GM12873 (cell line): ENCODE measurements around the gene IFITM2.

Experiments
- CTCF ChIP-seq: IDR thresholded peaks from 2 replicates; pipeline ENCODE4 v1.5.1; 2012; ENCODE audit warnings: low read depth, mild to moderate bottlenecking, moderate library complexity, low read length, control low read depth; ENCODE audit not compliant: insufficient read depth; ENCODE audit errors: missing control alignments

The IFITM2 gene

GRCh38 chr11:283405-284104 lies 24.1 kb upstream of the IFITM2 start:
- no peak for TF ChIP-seq CTCF

- no peak for TF ChIP-seq CTCF
Measured at GRCh38 chr11:284105-285020, 23.3 kb upstream of the IFITM2 start.

GRCh38 chr11:285021-285893 lies 22.4 kb upstream of the IFITM2 start:
- no peak for TF ChIP-seq CTCF

- TF ChIP-seq CTCF: no peak
Measured at GRCh38 chr11:285894-286220, 21.8 kb upstream of the IFITM2 start.

- TF ChIP-seq CTCF: no peak
Measured at GRCh38 chr11:287821-288477, 19.7 kb upstream of the IFITM2 start.

GRCh38 chr11:288478-289397 lies 18.9 kb upstream of the IFITM2 start, which contains the start of gene PGGHG:
TSS of gene PGGHG (plus strand) at chr11:289126. CDS start at chr11:289817, 691 bp downstream.
- TF ChIP-seq CTCF: no peak
